ENCODE data around the gene CRELD1. TPM values are rescaled to one million over a fixed set of nuclear protein-coding genes. Genes with fewer than 3 reads are reported as not detected.
A peak's percentile ranks its signal among the peaks of the same experiment; 100 is the strongest.
"Not testable (repeated sequence)": the region's sequence is repeated elsewhere in the genome, so short reads cannot be mapped to it uniquely, and the experiment has no call there.

Gene CRELD1
- total and polyA plus RNA-seq, 8 donors = 29.9 to 81.2 (median 66.7) TPM

GRCh38 chr3:9893739-9894138 lies 39.9 kb upstream of the CRELD1 start:
- intact Hi-C loops (cut with DNase I) = no loop called here
- no peak for ATAC-seq
- H3K9me3 ChIP-seq = no peaks in the 10 kb centered on the region
- no peak for TF ChIP-seq CTCF (IDR thresholded peaks at IDR 0.05)
- peaks cover 7 to 38% of the 10 kb centered on the region in 2 donors for H3K4me1 ChIP-seq
- no peak for DNase-seq
- H3K4me3 ChIP-seq = no peak overlapping the region
- no peaks in the 10 kb centered on the region for H3K27me3 ChIP-seq
- H3K36me3 ChIP-seq = peaks cover 0 to 20% of the 10 kb centered on the region in 2 donors
- H3K27ac ChIP-seq = no peak overlapping the region

- Histone ChIP-seq H3K36me3 (peaks cover 0 to 20% of the 10 kb centered on the region in 2 donors), H3K4me1 (peaks cover 8 to 37% of the 10 kb centered on the region in 2 donors)
- H3K9me3 ChIP-seq; H3K27ac ChIP-seq; intact Hi-C loops (cut with DNase I); DNase-seq; H3K27me3 ChIP-seq; H3K4me3 ChIP-seq; ATAC-seq: not testable (repeated sequence)
Observed at GRCh38 chr3:9895715-9896114, 37.9 kb upstream of the CRELD1 start.

GRCh38 chr3:9896755-9897407 lies 36.8 kb upstream of the CRELD1 start:
- ATAC-seq; intact Hi-C loops (cut with DNase I); H3K9me3 ChIP-seq; DNase-seq; H3K27me3 ChIP-seq; H3K4me3 ChIP-seq; H3K27ac ChIP-seq: not testable (repeated sequence)
- Histone ChIP-seq H3K36me3 (peaks cover 0 to 20% of the 10 kb centered on the region in 2 donors), H3K4me1 (peaks cover 4 to 28% of the 10 kb centered on the region in 2 donors)

- Histone ChIP-seq H3K4me3 (no peak overlapping the region), H3K36me3 (peaks cover 0 to 17% of the 10 kb centered on the region in 2 donors), H3K27me3 (no peaks in the 10 kb centered on the region), H3K4me1 (peaks cover 4 to 31% of the 10 kb centered on the region in 2 donors), H3K9me3 (no peaks in the 10 kb centered on the region), H3K27ac (peak overlapping the region; percentile 17 to 46)
- TF ChIP-seq CTCF (IDR thresholded peaks at IDR 0.05) = no peak
- DNase-seq = peak in 2 of 4 donors; percentile 60 to 78
- intact Hi-C loops (cut with DNase I) = no loop called here
- peak; percentile 82 for ATAC-seq
Observed at GRCh38 chr3:9897408-9898372, 35.9 kb upstream of the CRELD1 start.

- peak in 1 of 4 donors; percentile 66 for DNase-seq
- peaks cover 0 to 7% of the 10 kb centered on the region in 2 donors for H3K36me3 ChIP-seq
- H3K9me3 ChIP-seq = no peaks in the 10 kb centered on the region
- no peaks in the 10 kb centered on the region for H3K27me3 ChIP-seq
- H3K27ac ChIP-seq = peak overlapping the region; percentile 17 to 35
- intact Hi-C loops (cut with DNase I) = no loop called here
- no peak overlapping the region for H3K4me3 ChIP-seq
- peaks cover 4 to 32% of the 10 kb centered on the region in 2 donors for H3K4me1 ChIP-seq
- peak; percentile 19 for ATAC-seq
- no peak for TF ChIP-seq CTCF (IDR thresholded peaks at IDR 0.05)
Observed at GRCh38 chr3:9898467-9899241, 35.0 kb upstream of the CRELD1 start.
